LNCAP (cell line): ENCODE results near the gene VGLL4.

Source experiments
- CTCF ChIP-seq: fragments of 450-650 bp; IDR thresholded peaks from 2 replicates; pipeline ENCODE4 v1.5.1; 2017; ENCODE audit warnings: mild to moderate bottlenecking

Gene VGLL4

GRCh38 chr3:11650391-11650790 is 6.7 kb upstream of the VGLL4 start:
- no peak for TF ChIP-seq CTCF

GRCh38 chr3:11648735-11649134 is 5.0 kb upstream of the VGLL4 start:
- no peak for TF ChIP-seq CTCF

- no peak for TF ChIP-seq CTCF
Observed at GRCh38 chr3:11643201-11643603, 513 bp downstream of the VGLL4 start.

- TF ChIP-seq CTCF: no peak
Observed at GRCh38 chr3:11642431-11643191, 1.1 kb downstream of the VGLL4 start.

- no peak for TF ChIP-seq CTCF
Observed at GRCh38 chr3:11641683-11642430, 1.9 kb downstream of the VGLL4 start.

- TF ChIP-seq CTCF: no peak
Observed at GRCh38 chr3:11641316-11641682, 2.4 kb downstream of the VGLL4 start.

- no peak for TF ChIP-seq CTCF
Observed at GRCh38 chr3:11640009-11640673, 3.6 kb downstream of the VGLL4 start.
